ENCODE measurements around the gene GPRC5A. TPM values are rescaled to one million over a fixed set of nuclear protein-coding genes. Genes with fewer than 3 reads are reported as not detected.
A peak's percentile ranks its signal among the peaks of the same experiment; 100 is the strongest.

Gene GPRC5A
- total RNA-seq, 1 donor from 2014 or later, result not detected

GRCh38 chr12:12922978-12923377 lies 31.6 kb downstream of the GPRC5A start:
- H3K9me3 Mint-ChIP-seq, result no peaks in the 10 kb centered on the region
- peaks cover 2% of the 10 kb centered on the region for H3K27me3 Mint-ChIP-seq (ENCODE audit: low read depth)
- H3K27ac Mint-ChIP-seq, result no peak overlapping the region
- intact Hi-C loops (cut with micrococcal nuclease), result no loop called here
- no peak for DNase-seq (ENCODE audit: low spot score)
- no peaks in the 10 kb centered on the region for H3K36me3 Mint-ChIP-seq (ENCODE audit: low read depth)
- H3K4me3 Mint-ChIP-seq (ENCODE audit: low read depth), result no peak overlapping the region
- H3K4me1 Mint-ChIP-seq (ENCODE audit: low read depth), result no peaks in the 10 kb centered on the region

GRCh38 chr12:12924169-12924568 lies 32.8 kb downstream of the GPRC5A start:
- Mint-ChIP-seq H3K9me3 (no peaks in the 10 kb centered on the region), H3K4me1 (ENCODE audit: low read depth) (no peaks in the 10 kb centered on the region), H3K27me3 (ENCODE audit: low read depth) (no peaks in the 10 kb centered on the region)

GRCh38 chr12:12925388-12925787 lies 34.0 kb downstream of the GPRC5A start:
- Mint-ChIP-seq H3K4me3 (ENCODE audit: low read depth) (no peak overlapping the region), H3K4me1 (ENCODE audit: low read depth) (no peaks in the 10 kb centered on the region), H3K36me3 (ENCODE audit: low read depth) (no peaks in the 10 kb centered on the region), H3K27me3 (ENCODE audit: low read depth) (no peaks in the 10 kb centered on the region), H3K27ac (no peak overlapping the region), H3K9me3 (no peaks in the 10 kb centered on the region)
- DNase-seq (ENCODE audit: low spot score), result no peak
- intact Hi-C loops (cut with micrococcal nuclease), result no loop called here

More at GRCh38 chr12:12924169-12924568, 32.8 kb downstream of the GPRC5A start:
- no peaks in the 10 kb centered on the region for H3K36me3 Mint-ChIP-seq (ENCODE audit: low read depth)
- H3K4me3 Mint-ChIP-seq (ENCODE audit: low read depth), result no peak overlapping the region
- H3K27ac Mint-ChIP-seq, result no peak overlapping the region
- no peak for DNase-seq (ENCODE audit: low spot score)
- intact Hi-C loops (cut with micrococcal nuclease), result no loop called here

- no peaks in the 10 kb centered on the region for H3K9me3 Mint-ChIP-seq
- H3K27me3 Mint-ChIP-seq (ENCODE audit: low read depth), result no peaks in the 10 kb centered on the region
- intact Hi-C loops (cut with micrococcal nuclease), result no loop called here
- H3K36me3 Mint-ChIP-seq (ENCODE audit: low read depth), result no peaks in the 10 kb centered on the region
- no peak overlapping the region for H3K27ac Mint-ChIP-seq
- H3K4me1 Mint-ChIP-seq (ENCODE audit: low read depth), result no peaks in the 10 kb centered on the region
- H3K4me3 Mint-ChIP-seq (ENCODE audit: low read depth), result no peak overlapping the region
- no peak for DNase-seq (ENCODE audit: low spot score)
Measured at GRCh38 chr12:12926571-12927071, 35.3 kb downstream of the GPRC5A start.

GRCh38 chr12:12927211-12928079 lies 36.1 kb downstream of the GPRC5A start:
- Mint-ChIP-seq H3K4me3 (ENCODE audit: low read depth) (peak overlapping the region; percentile 11), H3K36me3 (ENCODE audit: low read depth) (no peaks in the 10 kb centered on the region), H3K4me1 (ENCODE audit: low read depth) (no peaks in the 10 kb centered on the region), H3K9me3 (no peaks in the 10 kb centered on the region), H3K27ac (no peak overlapping the region), H3K27me3 (ENCODE audit: low read depth) (no peaks in the 10 kb centered on the region)
- intact Hi-C loops (cut with micrococcal nuclease), result no loop called here
- DNase-seq (ENCODE audit: low spot score), result peak; percentile 17

- Mint-ChIP-seq H3K27me3 (ENCODE audit: low read depth) (peaks cover 4% of the 10 kb centered on the region), H3K27ac (no peak overlapping the region), H3K9me3 (no peaks in the 10 kb centered on the region), H3K4me3 (ENCODE audit: low read depth) (no peak overlapping the region), H3K36me3 (ENCODE audit: low read depth) (no peaks in the 10 kb centered on the region), H3K4me1 (ENCODE audit: low read depth) (no peaks in the 10 kb centered on the region)
- no peak for DNase-seq (ENCODE audit: low spot score)
- intact Hi-C loops (cut with micrococcal nuclease), result no loop called here
Measured at GRCh38 chr12:12929696-12930095, 38.3 kb downstream of the GPRC5A start.

- Mint-ChIP-seq H3K9me3 (no peaks in the 10 kb centered on the region), H3K27me3 (ENCODE audit: low read depth) (peaks cover 5% of the 10 kb centered on the region), H3K27ac (no peak overlapping the region), H3K4me3 (ENCODE audit: low read depth) (no peak overlapping the region), H3K4me1 (ENCODE audit: low read depth) (no peaks in the 10 kb centered on the region), H3K36me3 (ENCODE audit: low read depth) (no peaks in the 10 kb centered on the region)
- no peak for DNase-seq (ENCODE audit: low spot score)
- intact Hi-C loops (cut with micrococcal nuclease), result no loop called here
Measured at GRCh38 chr12:12930633-12931219, 39.4 kb downstream of the GPRC5A start.

GRCh38 chr12:12933742-12934141 lies 42.4 kb downstream of the GPRC5A start:
- intact Hi-C loops (cut with micrococcal nuclease), result no loop called here
- Mint-ChIP-seq H3K27me3 (ENCODE audit: low read depth) (peaks cover 7% of the 10 kb centered on the region), H3K4me3 (ENCODE audit: low read depth) (no peak overlapping the region), H3K9me3 (no peaks in the 10 kb centered on the region), H3K27ac (no peak overlapping the region), H3K36me3 (ENCODE audit: low read depth) (no peaks in the 10 kb centered on the region), H3K4me1 (ENCODE audit: low read depth) (no peaks in the 10 kb centered on the region)
- DNase-seq (ENCODE audit: low spot score), result no peak

GRCh38 chr12:12934556-12934955 lies 43.2 kb downstream of the GPRC5A start:
- no peak for DNase-seq (ENCODE audit: low spot score)
- no peaks in the 10 kb centered on the region for H3K36me3 Mint-ChIP-seq (ENCODE audit: low read depth)
- H3K9me3 Mint-ChIP-seq, result no peaks in the 10 kb centered on the region
- intact Hi-C loops (cut with micrococcal nuclease), result no loop called here
- H3K4me3 Mint-ChIP-seq (ENCODE audit: low read depth), result no peak overlapping the region
- peaks cover 7% of the 10 kb centered on the region for H3K27me3 Mint-ChIP-seq (ENCODE audit: low read depth)
- H3K4me1 Mint-ChIP-seq (ENCODE audit: low read depth), result no peaks in the 10 kb centered on the region
- H3K27ac Mint-ChIP-seq, result no peak overlapping the region

GRCh38 chr12:12936983-12937491 lies 45.7 kb downstream of the GPRC5A start:
- Mint-ChIP-seq H3K9me3 (no peaks in the 10 kb centered on the region), H3K27ac (no peak overlapping the region), H3K4me3 (ENCODE audit: low read depth) (no peak overlapping the region), H3K36me3 (ENCODE audit: low read depth) (no peaks in the 10 kb centered on the region), H3K4me1 (ENCODE audit: low read depth) (no peaks in the 10 kb centered on the region), H3K27me3 (ENCODE audit: low read depth) (peaks cover 10% of the 10 kb centered on the region)
- intact Hi-C loops (cut with micrococcal nuclease), result no loop called here
- DNase-seq (ENCODE audit: low spot score), result no peak

- no peak for DNase-seq (ENCODE audit: low spot score)
- H3K4me3 Mint-ChIP-seq (ENCODE audit: low read depth), result no peak overlapping the region
- H3K9me3 Mint-ChIP-seq, result no peaks in the 10 kb centered on the region
- no peak overlapping the region for H3K27ac Mint-ChIP-seq
- intact Hi-C loops (cut with micrococcal nuclease), result no loop called here
- no peaks in the 10 kb centered on the region for H3K36me3 Mint-ChIP-seq (ENCODE audit: low read depth)
- peaks cover 11% of the 10 kb centered on the region for H3K27me3 Mint-ChIP-seq (ENCODE audit: low read depth)
- H3K4me1 Mint-ChIP-seq (ENCODE audit: low read depth), result no peaks in the 10 kb centered on the region
Measured at GRCh38 chr12:12938541-12938940, 47.2 kb downstream of the GPRC5A start.

GRCh38 chr12:12939888-12940287 lies 48.5 kb downstream of the GPRC5A start:
- intact Hi-C loops (cut with micrococcal nuclease), result no loop called here
- Mint-ChIP-seq H3K9me3 (no peaks in the 10 kb centered on the region), H3K4me1 (ENCODE audit: low read depth) (no peaks in the 10 kb centered on the region), H3K36me3 (ENCODE audit: low read depth) (no peaks in the 10 kb centered on the region), H3K4me3 (ENCODE audit: low read depth) (no peak overlapping the region), H3K27ac (no peak overlapping the region), H3K27me3 (ENCODE audit: low read depth) (peaks cover 9% of the 10 kb centered on the region)
- DNase-seq (ENCODE audit: low spot score), result no peak

Data from activated T-helper 2 cell treated with anti-CD3 and anti-CD28 coated beads, Interferon-gamma antibody, Interleukin-2, Interleukin-4, amounts not matched to agents 10 μg/mL and 5 μg/mL and 100 μg/mL, durations not matched to agents 14 hours and 24 hours and 36 hours (primary cell).